Glutamatergic neuron (in vitro differentiated cells): ENCODE results near the gene ATP9A. TPM values are rescaled to one million over a fixed set of nuclear protein-coding genes. Genes with fewer than 3 reads are reported as not detected.

ENCODE experiments used
- DNase-seq: peaks from one replicate; pipeline ENCODE4 v3.0.0; 2022
- H3K27ac Mint-ChIP-seq: one replicate; pipeline ENCODE4 v1.8.0; 2020; ENCODE audit warnings: mild to moderate bottlenecking, mixed read lengths, inconsistent platforms; ENCODE audit not compliant: unreplicated experiment
- H3K27me3 Mint-ChIP-seq: one replicate; pipeline ENCODE4 v1.8.0; 2020; ENCODE audit warnings: mild to moderate bottlenecking, moderate library complexity, mixed read lengths, inconsistent platforms; ENCODE audit not compliant: unreplicated experiment
- H3K36me3 Mint-ChIP-seq: one replicate; pipeline ENCODE4 v1.8.0; 2020; ENCODE audit warnings: mild to moderate bottlenecking, mixed read lengths, inconsistent platforms; ENCODE audit not compliant: unreplicated experiment
- H3K4me1 Mint-ChIP-seq: one replicate; pipeline ENCODE4 v1.8.0; 2020; ENCODE audit warnings: mild to moderate bottlenecking, low read depth, mixed read lengths, inconsistent platforms; ENCODE audit not compliant: unreplicated experiment
- H3K4me3 Mint-ChIP-seq: one replicate; pipeline ENCODE4 v1.8.0; 2020; ENCODE audit warnings: mild to moderate bottlenecking, mixed read lengths, inconsistent platforms; ENCODE audit not compliant: unreplicated experiment
- H3K9me3 Mint-ChIP-seq: one replicate; pipeline ENCODE4 v1.8.0; 2020; ENCODE audit warnings: mild to moderate bottlenecking, moderate library complexity, mixed read lengths, inconsistent platforms; ENCODE audit not compliant: unreplicated experiment
- CTCF ChIP-seq: fragments of 200-600 bp; sonication (generic); IDR thresholded peaks from one replicate; pipeline ENCODE4 v1.5.0; 2021; ENCODE audit not compliant: partially characterized antibody, unreplicated experiment
- total RNA-seq: library from RNA; stranded (reverse); fragmentation: NEBNext Ultra II Directional; extraction: Animal tissue kit (Norgen Biotek cat#: 25700); gene quantifications from one replicate; pipeline ENCODE4 v1.2.1, GENCODE V29; 2021; ENCODE audit not compliant: unreplicated experiment

Gene ATP9A
- total RNA-seq, 1 donor from 2014 or later, result 66.1 TPM

DNA sequence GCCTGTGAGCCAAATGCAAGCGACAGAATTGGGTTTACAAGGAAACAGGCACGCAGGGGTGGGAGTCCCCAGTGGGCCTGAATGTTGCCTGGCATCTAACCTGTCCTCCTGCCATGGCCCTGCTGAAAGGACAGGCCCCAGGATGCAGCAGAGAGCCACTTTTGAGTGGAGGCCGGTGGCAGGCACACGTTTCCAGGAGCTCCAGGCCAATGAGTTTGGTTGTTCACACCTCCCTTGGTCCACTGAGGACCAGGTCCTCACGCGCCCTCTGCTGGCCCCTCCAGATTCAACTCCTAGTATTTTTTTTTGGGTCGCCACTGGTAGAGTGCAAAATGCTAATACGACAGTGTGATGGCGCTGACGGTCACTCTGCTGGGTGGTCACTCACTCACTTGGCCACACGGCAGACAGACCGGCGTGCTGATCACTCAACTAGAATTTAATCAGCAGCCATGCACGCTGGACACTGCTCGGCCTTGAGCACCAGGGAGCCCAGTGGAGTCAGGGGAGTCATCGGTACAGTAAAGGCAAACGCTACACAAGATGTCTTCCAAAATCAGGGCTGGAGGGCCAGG lies 143.9 kb downstream of the ATP9A start:
- Mint-ChIP-seq H3K27me3 (no peaks in the 10 kb centered on the region), H3K4me1 (no peaks in the 10 kb centered on the region), H3K27ac (peak overlapping the region; percentile 68), H3K36me3 (no peaks in the 10 kb centered on the region), H3K9me3 (peaks cover 1% of the 10 kb centered on the region), H3K4me3 (no peak overlapping the region)
- DNase-seq, result peak; percentile 82
- peak; percentile 78 for TF ChIP-seq CTCF

DNA sequence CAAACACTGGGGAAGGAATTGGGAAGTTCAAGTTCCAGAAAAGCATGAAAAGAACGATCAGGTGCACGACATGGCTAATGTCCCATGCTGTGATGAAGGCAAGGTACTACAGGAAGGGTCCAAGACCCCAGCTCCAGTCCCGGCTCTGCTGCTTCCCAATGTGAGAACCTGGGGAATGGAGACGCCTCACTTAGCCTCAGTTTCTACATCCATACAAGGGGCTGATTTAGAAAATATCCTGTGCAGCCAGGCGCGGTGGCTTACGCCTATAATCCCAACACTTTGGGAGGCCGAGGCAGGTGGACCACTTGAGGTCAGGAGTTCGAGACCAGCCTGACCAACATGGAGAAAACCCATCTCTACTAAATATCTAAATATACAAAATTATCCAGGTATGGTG lies 144.9 kb downstream of the ATP9A start:
- Mint-ChIP-seq H3K4me1 (no peaks in the 10 kb centered on the region), H3K4me3 (no peak overlapping the region), H3K27me3 (no peaks in the 10 kb centered on the region), H3K9me3 (peaks cover 1% of the 10 kb centered on the region), H3K36me3 (no peaks in the 10 kb centered on the region), H3K27ac (no peak overlapping the region)
- DNase-seq, result no peak
- TF ChIP-seq CTCF, result no peak

- Mint-ChIP-seq H3K4me3 (no peak overlapping the region), H3K36me3 (no peaks in the 10 kb centered on the region), H3K4me1 (no peaks in the 10 kb centered on the region), H3K9me3 (peaks cover 1% of the 10 kb centered on the region), H3K27me3 (no peaks in the 10 kb centered on the region), H3K27ac (no peak overlapping the region)
- DNase-seq, result no peak
- TF ChIP-seq CTCF, result no peak
These were observed 146.0 kb downstream of the ATP9A start for GRCh38 chr20:51622004-51622874.

DNA sequence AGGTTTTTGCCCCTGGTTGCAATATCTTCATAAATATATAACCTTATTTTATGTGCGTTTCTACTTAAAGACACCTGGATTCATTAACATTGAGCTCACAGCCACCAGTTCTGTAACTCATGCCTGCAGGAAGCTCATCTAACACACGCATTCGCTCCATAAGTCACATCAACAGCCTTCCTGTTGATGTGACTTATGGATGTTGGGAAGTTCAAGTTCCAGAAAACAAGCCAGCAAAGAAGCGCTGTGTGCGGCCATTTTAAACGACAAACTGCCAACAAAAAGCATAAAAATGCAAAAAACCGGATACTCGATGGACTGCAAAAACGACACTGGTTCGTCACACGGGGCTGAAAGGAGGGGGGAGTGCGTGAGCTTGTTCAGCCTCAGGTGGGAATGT lies 147.8 kb downstream of the ATP9A start:
- Mint-ChIP-seq H3K4me3 (no peak overlapping the region), H3K4me1 (no peaks in the 10 kb centered on the region), H3K36me3 (no peaks in the 10 kb centered on the region), H3K27me3 (no peaks in the 10 kb centered on the region), H3K27ac (no peak overlapping the region), H3K9me3 (no peaks in the 10 kb centered on the region)
- no peak for TF ChIP-seq CTCF
- no peak for DNase-seq

- Mint-ChIP-seq H3K27ac (no peak overlapping the region), H3K9me3 (no peaks in the 10 kb centered on the region), H3K4me1 (no peaks in the 10 kb centered on the region), H3K36me3 (no peaks in the 10 kb centered on the region), H3K4me3 (no peak overlapping the region), H3K27me3 (peaks cover 1% of the 10 kb centered on the region)
- TF ChIP-seq CTCF, result no peak
- DNase-seq, result no peak
These were observed 152.1 kb downstream of the ATP9A start for GRCh38 chr20:51616060-51616459.
